Esophagus muscularis mucosa (tissue), 3 donors: ENCODE data around the gene HSPBAP1.

ENCODE experiments used
- EP300 ChIP-seq: sonication (generic); formaldehyde crosslinking; IDR thresholded peaks from one replicate; pipeline ENCODE4 v1.6.1; 2017; ENCODE audit warnings: antibody characterized with exemption
- POLR2AphosphoS5 ChIP-seq, 2 donors: sonication (generic); formaldehyde crosslinking; IDR thresholded peaks; one replicate each; pipeline ENCODE4 v1.6.1; 2017; ENCODE audit warnings: antibody characterized with exemption in 2 of 2

DNA sequence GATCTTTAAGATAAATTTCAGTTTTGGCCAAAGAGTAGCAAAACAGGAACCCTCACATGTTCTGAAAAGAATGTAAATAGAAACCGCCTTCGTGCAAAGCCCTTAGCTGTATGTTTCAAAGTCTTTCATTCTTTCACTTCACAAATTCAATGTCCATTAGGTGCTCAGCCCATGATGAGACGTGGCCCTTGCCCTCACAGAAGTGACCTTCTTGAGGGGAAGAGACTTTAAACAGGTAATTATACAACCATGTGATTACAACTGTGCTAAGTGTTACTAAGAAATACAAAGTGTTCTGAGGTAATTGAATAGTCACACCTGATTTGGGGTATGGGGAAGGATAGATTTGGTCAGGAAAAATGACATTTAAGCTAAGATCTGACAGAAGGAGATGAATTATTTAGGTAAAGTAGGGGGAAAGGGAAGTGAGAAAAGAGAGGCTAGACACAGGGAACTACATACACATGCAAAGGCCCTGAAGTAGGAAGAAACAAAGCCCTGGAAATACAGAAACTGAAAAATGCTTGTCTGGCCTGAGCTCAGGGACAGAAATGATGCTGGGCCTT lies 19.6 kb downstream of the HSPBAP1 start:
- no peak for TF ChIP-seq EP300
- no peak for TF ChIP-seq POLR2AphosphoS5 (IDR thresholded peaks at IDR 0.05)
